Raji (cell line): ENCODE measurements around the gene NDUFA11.
A peak's percentile ranks its signal among the peaks of the same experiment; 100 is the strongest.

Experiments used
- POLR2A ChIP-seq: IDR thresholded peaks from 2 replicates; pipeline ENCODE4 v1.6.1; 2011; ENCODE audit warnings: low read depth, low read length, control low read depth; ENCODE audit not compliant: insufficient read depth

Gene NDUFA11

GRCh38 chr19:5921516-5922160, 18.0 kb upstream of the NDUFA11 start:
- no peak for TF ChIP-seq POLR2A

DNA sequence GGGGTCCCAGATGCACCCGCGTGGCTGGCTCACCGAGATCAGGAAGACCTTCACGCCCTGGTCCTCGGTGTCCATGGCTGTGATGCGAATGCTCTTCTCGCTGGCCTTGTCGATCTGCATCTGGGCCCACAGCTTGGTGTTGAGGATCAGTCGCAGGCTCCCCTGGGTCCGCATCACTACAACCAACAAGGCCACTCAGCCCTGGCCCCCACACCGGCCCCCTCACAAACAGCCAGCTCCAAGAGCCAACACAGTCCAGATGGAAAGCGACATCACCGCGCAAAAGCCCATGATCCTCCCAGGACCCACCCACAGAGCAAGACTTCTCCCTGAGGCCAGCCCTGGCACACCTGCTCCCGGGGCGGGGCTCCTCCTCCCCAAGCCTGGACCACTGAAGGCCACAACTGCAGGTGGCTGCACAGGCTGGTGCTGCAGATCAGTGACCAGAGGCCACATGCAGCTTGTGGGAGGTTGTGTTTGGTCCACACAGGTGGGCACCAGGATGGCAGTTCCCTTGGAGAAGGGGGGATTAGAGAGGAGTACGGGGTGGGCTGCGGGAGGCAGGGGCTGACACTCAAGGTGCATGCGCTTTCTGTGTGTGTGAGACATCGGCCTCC, 15.0 kb upstream of the NDUFA11 start:
- no peak for TF ChIP-seq POLR2A

DNA sequence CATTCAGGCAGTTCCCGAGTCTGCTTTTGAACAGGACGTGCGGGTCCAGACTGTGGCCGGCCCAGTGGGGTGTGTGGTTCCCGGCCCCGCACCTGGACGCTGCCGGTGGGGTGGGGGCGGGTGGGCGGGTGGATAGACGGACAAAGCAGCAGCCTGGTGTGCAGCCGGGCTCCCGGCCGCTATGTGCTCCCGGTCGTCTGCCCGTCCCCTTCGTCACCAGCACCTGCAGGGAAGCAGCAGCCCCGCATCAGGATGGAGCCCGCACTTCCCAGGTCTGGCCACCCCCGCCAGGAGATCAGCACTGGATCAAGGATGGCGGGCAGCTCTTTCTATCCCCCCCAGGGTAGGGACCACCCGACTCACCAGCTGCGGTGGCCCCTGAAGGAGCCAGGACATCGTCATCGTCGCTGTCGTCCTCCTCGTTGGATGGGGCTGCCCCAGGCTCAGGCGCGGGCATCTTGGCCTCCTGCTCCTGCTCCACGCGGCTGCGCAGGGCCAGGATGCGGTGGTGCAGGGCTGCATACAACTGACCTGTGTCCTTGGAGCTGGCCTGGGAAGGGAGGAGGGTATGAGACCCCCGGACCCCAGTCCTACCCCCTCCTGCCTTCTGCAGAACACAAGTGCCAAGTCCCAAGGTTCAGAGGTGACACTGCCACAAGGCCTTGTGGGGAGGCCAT, 14.0 kb upstream of the NDUFA11 start:
- no peak for TF ChIP-seq POLR2A

DNA sequence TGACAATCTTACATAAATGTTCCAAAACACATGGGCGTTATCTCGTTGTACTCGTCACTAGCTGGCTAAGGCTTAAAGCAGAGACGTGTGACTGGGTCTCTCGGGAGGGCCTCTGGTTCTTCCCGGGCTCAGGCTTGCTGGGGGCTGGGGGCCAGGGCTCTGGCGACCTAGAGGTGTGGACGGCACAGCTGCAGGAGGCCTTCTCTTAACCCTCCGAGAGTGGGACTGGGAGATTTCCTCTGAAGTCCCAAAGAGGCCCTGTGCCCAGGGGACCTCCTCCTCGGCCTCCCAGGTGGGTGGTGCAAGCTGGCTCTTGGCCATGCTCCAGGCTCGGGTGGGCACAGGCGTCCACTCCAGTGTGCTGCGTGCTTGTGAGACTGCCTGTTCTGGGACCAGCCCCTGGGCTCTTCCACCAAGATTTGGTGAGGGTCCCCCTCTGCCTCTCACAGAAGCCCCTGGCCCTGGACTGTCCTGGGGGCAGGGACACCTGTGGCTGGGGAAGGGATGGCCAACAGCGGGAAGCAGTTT, 12.7 kb upstream of the NDUFA11 start:
- TF ChIP-seq POLR2A: no peak

DNA sequence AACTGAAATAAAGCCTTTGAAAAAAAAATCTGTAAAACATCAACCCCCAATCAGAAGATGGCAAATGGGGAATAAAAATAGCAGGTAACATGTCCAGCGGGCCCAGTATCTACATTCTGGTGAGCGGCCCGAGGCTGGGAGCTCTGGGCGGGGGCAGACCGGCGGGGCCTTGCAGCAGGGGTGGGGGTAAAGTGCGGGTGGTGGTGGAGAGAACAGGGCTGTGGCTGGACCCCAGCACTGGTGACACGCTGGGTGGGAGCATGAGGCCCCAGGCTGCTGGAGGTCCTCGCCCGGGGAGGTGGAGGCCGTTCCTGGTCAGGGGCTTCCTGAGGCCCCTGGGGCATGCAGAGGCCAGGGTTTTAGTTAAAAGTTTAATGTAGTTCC, 12.2 kb upstream of the NDUFA11 start:
- TF ChIP-seq POLR2A: no peak

GRCh38 chr19:5914946-5915781, 11.6 kb upstream of the NDUFA11 start:
- no peak for TF ChIP-seq POLR2A

DNA sequence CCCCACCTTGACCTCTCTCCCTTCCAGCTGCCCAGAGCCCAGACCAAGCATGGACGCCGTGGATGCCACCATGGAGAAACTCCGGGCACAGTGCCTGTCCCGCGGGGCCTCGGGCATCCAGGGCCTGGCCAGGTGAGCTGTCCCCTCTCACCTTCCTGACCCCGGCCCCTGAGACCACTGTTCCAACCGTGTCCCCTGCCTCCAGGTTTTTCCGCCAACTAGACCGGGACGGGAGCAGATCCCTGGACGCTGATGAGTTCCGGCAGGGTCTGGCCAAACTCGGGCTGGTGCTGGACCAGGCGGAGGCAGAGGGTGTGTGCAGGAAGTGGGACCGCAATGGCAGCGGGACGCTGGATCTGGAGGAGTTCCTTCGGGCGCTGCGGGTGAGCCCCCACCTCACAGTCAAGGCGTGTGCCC, 10.8 kb upstream of the NDUFA11 start:
- TF ChIP-seq POLR2A: no peak

- no peak for TF ChIP-seq POLR2A
Measured at GRCh38 chr19:5913739-5914357, 10.3 kb upstream of the NDUFA11 start, which contains the start of gene CAPS. Gene CAPS (plus strand): TSS chr19:5914254. CDS start chr19:5914407, 153 bp downstream.

DNA sequence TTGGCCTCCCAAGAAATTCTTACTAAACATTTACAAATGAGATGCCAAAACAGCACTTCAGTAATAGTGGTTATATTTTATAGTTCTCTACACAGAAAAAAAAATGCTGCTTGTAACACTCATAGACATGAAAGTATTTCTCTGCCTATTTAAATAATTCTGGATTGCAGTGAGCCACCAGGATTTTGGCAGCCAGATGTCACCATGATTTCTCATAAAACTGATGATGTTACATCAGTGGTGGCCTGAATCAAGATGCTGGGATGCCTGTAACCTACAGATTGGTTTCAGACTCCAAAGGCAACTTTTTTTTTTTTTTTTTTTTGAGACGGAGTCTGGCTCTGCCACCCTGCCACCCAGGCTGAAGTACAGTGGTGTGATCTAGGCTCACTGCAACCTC, 7.8 kb upstream of the NDUFA11 start:
- TF ChIP-seq POLR2A: no peak

GRCh38 chr19:5910638-5910907, 7.0 kb upstream of the NDUFA11 start:
- TF ChIP-seq POLR2A: no peak

- TF ChIP-seq POLR2A: no peak
Measured at GRCh38 chr19:5908773-5909442, 5.3 kb upstream of the NDUFA11 start.

- TF ChIP-seq POLR2A: no peak
Measured at GRCh38 chr19:5907241-5907640, 3.7 kb upstream of the NDUFA11 start.

DNA sequence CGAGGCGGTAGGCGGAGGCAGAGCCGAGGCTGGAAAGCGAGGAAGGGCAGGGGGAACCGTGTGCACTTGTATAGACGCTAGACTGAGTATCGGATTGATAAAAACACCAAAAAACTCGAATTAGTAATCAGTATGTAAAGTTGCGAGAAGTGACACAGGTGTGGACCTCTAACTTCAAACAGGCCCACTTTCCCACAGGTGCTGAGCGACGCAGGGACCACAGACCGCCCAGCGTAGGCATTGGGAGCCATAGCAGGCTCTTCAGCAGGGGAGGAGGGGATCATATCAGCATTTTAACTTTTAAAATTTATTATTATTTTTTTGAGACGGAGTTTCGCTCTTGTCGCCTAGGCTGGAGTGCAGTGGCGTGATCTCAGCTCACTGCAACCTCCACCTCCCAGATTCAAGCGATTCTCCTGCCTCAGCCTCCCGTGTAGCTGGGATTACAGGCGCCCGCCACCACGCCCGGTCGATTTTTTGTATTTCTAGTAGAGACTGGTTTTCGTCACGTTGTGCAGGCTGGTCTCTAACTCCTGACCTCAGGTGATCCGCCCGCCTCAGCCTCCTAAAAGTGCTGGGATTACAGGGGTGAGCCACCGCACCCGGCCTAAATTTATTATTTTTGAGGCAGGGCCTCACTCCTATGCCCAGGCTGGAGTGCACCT, 1.7 kb upstream of the NDUFA11 start:
- TF ChIP-seq POLR2A: no peak

DNA sequence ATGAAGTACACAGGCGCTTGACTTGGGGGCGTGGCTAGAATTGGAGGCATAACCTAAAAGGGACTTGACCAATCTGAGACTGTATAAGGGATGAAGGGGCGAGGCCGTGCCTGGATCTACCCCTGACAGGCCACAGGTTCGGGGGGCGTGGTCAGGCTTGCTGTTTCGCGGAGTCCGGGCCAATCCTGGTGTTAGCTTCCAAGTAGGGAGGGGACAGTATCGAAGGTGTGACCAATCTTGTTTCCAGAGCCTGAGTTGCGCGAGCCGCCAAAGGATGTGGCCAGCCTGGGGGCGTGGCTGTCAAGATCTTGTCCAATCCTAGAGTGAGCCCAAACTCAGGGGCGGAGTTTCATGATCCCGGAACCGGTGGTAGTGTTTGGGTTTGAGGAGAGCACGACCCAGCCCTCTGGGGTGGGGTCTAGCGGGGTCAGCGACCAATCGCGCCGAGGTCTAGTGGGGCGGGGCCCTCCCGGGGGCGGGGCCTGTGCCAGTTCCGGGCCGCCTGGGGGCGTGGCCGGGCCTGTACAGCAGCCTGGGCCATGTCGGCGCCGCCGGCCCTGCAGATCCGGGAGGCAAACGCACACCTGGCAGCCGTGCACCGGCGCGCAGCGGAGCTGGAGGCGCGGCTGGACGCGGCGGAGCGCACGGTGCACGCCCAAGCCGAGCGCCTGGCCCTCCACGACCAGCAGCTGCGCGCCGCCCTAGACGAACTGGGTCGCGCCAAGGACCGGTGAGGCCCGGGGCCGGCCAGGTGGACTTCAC, 943 bp upstream of the NDUFA11 start, which contains the start of gene VMAC:
TSS of gene VMAC (plus strand) at position 521 of the 762 bp plus-strand sequence. CDS start at position 540, 19 bp downstream.
- peak; percentile 69; the same call in 1 of the 2 replicates for TF ChIP-seq POLR2A
